ENCODE data around the gene HOXA6. TPM values are rescaled to one million over a fixed set of nuclear protein-coding genes. Genes with fewer than 3 reads are reported as not detected.
A peak's percentile ranks its signal among the peaks of the same experiment; 100 is the strongest.

The HOXA6 gene
- polyA plus RNA-seq, 2 of the 4 experiments (the other 2 are of a cell fraction) = 0.90 to 2.1 TPM

DNA sequence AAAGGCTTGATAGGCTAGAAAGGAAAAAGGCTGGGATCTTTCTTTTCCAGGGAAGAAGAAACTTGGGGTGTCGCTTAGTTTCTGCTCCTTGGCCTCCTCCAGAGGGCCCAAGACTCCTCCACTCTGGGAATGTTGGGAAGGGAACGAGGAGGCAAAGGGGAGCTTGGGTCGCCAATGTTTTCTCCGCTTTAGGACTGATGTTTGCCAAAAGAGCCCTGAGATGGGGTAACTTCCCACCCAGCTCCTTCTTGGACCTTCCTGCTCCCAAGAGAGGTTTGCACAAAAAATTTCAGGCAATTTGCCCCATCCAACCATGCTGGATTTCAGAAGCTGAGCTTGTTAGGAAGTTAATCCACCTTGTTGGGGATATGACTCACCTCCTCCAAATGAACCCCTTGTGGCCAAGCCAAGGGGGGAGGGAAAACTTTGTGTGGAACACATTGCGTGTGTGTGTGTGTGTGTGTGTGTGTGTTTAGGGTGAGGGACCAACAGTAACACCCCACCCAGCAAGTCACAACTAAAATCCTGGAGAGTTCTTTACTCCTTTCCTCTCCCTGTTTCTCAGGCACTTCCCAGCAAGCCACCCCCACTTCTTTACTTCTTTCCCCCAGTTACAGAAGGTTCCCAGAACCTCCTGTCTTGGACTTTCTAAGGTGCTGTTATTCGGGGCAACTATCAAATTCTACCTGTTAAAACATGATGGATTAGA, 36.4 kb downstream of the HOXA6 start:
- peak in 1 of 2 experiments; percentile 73 for DNase-seq (ENCODE audit: low read depth in 1 of 2, low spot score in 1 of 2)
- ATAC-seq = no peak
- TF ChIP-seq ZC3H11A (IDR thresholded peaks at IDR 0.05) (no peak), FOSL2 (IDR thresholded peaks at IDR 0.05) (peak; percentile 53), FOSL2 (CRISPR knock-in tag; IDR thresholded peaks at IDR 0.05) (peak; percentile 79), BHLHE40 (IDR thresholded peaks at IDR 0.05; ENCODE audit: low read depth, low read length) (no peak), PHF8 (IDR thresholded peaks at IDR 0.05; ENCODE audit: borderline replicate concordance, low read depth) (no peak), ESRRA (IDR thresholded peaks at IDR 0.05; ENCODE audit: borderline replicate concordance, low read length) (no peak), JUN (IDR thresholded peaks at IDR 0.05) (no peak)
- peak overlapping the region; percentile 88 for H3K4me2 ChIP-seq
- ChIA-PET CTCF (interaction anchor here (0.9 to 3.0 kb wide), 7 partner anchors 12 to 429 kb away, joined by 3 to 17 read pairs (median 4); partner anchors contain the start of genes HOXA1 and HOXA5), POLR2A (interaction anchor here (0.9 to 1.8 kb wide), 3 partner anchors 10 to 15 kb away, joined by 3 to 10 read pairs (median 6); partner anchors contain the start of gene HOXA1)
- peak overlapping the region; percentile 72 for H3K4me3 ChIP-seq
- no peak for FAIRE-seq
- 24% methylated on average over 5 of the region's 6 CpGs for WGBS (ENCODE audit: missing lambda C conversion rate)
- H3K27ac ChIP-seq = peak overlapping the region; percentile 92 to 98
- peaks cover 30% of the 10 kb centered on the region for H3K4me1 ChIP-seq
- H3K9me3 ChIP-seq = no peaks in the 10 kb centered on the region

DNA sequence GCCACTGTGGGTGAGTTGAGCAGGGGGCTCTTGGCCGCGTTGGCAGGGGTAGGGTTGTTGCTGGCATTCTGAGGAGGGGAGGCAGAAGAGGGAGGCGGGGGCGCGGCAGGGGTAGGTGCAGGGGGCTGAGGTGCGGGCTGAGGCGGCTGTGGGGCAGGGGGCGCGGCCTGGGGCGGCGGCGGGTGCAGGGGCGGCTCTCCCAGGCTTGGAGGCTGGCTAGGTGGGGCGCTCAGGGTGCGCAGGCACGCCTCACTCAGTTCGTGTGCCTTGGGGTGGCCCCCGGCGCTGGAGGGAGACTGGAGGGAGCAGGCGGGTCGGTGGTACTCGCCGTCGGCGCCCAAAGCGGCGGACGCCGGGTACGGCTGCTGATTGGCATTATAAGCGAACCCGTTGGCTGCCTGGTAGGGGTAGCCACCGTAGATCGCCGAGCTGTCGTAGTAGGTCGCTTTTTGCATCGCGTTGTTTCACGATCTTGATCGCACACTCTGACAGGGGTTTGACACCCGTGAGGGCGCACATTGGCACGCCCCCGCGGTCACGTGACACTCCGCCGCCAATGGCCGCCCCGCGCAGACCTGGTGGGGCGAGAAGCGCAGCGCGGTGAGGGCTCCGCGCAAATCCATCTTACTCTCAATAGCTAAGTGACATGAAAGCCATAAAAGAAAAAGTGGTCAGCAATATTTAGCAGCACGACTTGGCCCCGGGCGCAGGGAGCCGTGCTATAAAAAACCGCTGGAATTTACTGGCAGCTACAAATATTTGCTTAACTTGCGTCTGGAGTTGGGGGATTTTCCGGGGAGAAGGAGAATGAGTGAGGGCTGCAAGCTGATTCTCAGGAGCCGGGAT, 37.2 kb downstream of the HOXA6 start:
- 79% methylated on average over 50 of the region's 66 CpGs for WGBS (ENCODE audit: missing lambda C conversion rate)

More for the DNA sequence above, 37.2 kb downstream of the HOXA6 start:
- ATAC-seq = no peak
- ChIA-PET CTCF (interaction anchor here (0.9 to 3.0 kb wide), 8 partner anchors 11 to 428 kb away, joined by 3 to 17 read pairs (median 4); partner anchors contain the start of genes HOXA1 and HOXA5), POLR2A (interaction anchor here (0.9 to 1.8 kb wide), 3 partner anchors 11 to 14 kb away, joined by 3 to 10 read pairs (median 6); partner anchors contain the start of gene HOXA1)
- Histone ChIP-seq H3K4me1 (peaks cover 30% of the 10 kb centered on the region), H3K4me2 (peak overlapping the region; percentile 88), H3K4me3 (peak overlapping the region; percentile 72), H3K9me3 (no peaks in the 10 kb centered on the region), H3K27ac (peak overlapping the region; percentile 92 to 98)
- peak; percentile 26 for TF ChIP-seq MAFK (IDR thresholded peaks at IDR 0.05; ENCODE audit: partially characterized antibody)
- no peak for TF ChIP-seq PHF8 (IDR thresholded peaks at IDR 0.05; ENCODE audit: borderline replicate concordance, low read depth)
- no peak for TF ChIP-seq EP300 (IDR thresholded peaks at IDR 0.05)
- no peak for TF ChIP-seq POLR2AphosphoS2 (conservative IDR thresholded peaks at IDR 0.05; ENCODE audit: low read length)
- TF ChIP-seq EHF (CRISPR knock-in tag; IDR thresholded peaks at IDR 0.05) = no peak
- TF ChIP-seq HDAC2 (IDR thresholded peaks at IDR 0.05) = no peak
- TF ChIP-seq, protein P1, sequence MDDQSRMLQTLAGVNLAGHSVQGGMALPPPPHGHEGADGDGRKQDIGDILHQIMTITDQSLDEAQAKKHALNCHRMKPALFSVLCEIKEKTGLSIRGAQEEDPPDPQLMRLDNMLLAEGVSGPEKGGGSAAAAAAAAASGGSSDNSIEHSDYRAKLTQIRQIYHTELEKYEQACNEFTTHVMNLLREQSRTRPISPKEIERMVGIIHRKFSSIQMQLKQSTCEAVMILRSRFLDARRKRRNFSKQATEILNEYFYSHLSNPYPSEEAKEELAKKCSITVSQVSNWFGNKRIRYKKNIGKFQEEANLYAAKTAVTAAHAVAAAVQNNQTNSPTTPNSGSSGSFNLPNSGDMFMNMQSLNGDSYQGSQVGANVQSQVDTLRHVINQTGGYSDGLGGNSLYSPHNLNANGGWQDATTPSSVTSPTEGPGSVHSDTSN (IDR thresholded peaks at IDR 0.05) = no peak
- no peak for TF ChIP-seq ZSCAN20 (CRISPR knock-in tag; IDR thresholded peaks at IDR 0.05)
- TF ChIP-seq POLR2A (IDR thresholded peaks at IDR 0.05; ENCODE audit: low read length) = no peak
- TF ChIP-seq NPAS2 (CRISPR knock-in tag; IDR thresholded peaks at IDR 0.05; ENCODE audit: borderline replicate concordance) = no peak
- TF ChIP-seq, protein P2, sequence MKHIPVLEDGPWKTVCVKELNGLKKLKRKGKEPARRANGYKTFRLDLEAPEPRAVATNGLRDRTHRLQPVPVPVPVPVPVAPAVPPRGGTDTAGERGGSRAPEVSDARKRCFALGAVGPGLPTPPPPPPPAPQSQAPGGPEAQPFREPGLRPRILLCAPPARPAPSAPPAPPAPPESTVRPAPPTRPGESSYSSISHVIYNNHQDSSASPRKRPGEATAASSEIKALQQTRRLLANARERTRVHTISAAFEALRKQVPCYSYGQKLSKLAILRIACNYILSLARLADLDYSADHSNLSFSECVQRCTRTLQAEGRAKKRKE (CRISPR knock-in tag; IDR thresholded peaks at IDR 0.05; ENCODE audit: low read depth) = 0 out of 2 replicates have a peak, but pooled peaks have one; percentile 12
- TF ChIP-seq, protein P3, sequence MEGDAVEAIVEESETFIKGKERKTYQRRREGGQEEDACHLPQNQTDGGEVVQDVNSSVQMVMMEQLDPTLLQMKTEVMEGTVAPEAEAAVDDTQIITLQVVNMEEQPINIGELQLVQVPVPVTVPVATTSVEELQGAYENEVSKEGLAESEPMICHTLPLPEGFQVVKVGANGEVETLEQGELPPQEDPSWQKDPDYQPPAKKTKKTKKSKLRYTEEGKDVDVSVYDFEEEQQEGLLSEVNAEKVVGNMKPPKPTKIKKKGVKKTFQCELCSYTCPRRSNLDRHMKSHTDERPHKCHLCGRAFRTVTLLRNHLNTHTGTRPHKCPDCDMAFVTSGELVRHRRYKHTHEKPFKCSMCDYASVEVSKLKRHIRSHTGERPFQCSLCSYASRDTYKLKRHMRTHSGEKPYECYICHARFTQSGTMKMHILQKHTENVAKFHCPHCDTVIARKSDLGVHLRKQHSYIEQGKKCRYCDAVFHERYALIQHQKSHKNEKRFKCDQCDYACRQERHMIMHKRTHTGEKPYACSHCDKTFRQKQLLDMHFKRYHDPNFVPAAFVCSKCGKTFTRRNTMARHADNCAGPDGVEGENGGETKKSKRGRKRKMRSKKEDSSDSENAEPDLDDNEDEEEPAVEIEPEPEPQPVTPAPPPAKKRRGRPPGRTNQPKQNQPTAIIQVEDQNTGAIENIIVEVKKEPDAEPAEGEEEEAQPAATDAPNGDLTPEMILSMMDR (IDR thresholded peaks at IDR 0.05) = no peak
- TF ChIP-seq, protein P4, sequence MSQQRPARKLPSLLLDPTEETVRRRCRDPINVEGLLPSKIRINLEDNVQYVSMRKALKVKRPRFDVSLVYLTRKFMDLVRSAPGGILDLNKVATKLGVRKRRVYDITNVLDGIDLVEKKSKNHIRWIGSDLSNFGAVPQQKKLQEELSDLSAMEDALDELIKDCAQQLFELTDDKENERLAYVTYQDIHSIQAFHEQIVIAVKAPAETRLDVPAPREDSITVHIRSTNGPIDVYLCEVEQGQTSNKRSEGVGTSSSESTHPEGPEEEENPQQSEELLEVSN (IDR thresholded peaks at IDR 0.05; ENCODE audit: borderline replicate concordance, low read depth) = no peak
- TF ChIP-seq RFX5 (IDR thresholded peaks at IDR 0.05) = no peak
- TF ChIP-seq NR3C1 (IDR thresholded peaks at IDR 0.05) = no peak
- TF ChIP-seq ZFP36 (IDR thresholded peaks at IDR 0.05; ENCODE audit: borderline replicate concordance, partially characterized antibody) = no peak
- TF ChIP-seq FOSL2 (IDR thresholded peaks at IDR 0.05) = no peak
- TF ChIP-seq FOSL2 (CRISPR knock-in tag; IDR thresholded peaks at IDR 0.05) = no peak
- TF ChIP-seq NFE2L2 (conservative IDR thresholded peaks at IDR 0.05; ENCODE audit: low read length) = no peak
- no peak for TF ChIP-seq ZC3H11A (IDR thresholded peaks at IDR 0.05)
- TF ChIP-seq TFCP2L1 (CRISPR knock-in tag; IDR thresholded peaks at IDR 0.05) = no peak
- TF ChIP-seq, protein P5, sequence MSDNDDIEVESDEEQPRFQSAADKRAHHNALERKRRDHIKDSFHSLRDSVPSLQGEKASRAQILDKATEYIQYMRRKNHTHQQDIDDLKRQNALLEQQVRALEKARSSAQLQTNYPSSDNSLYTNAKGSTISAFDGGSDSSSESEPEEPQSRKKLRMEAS (IDR thresholded peaks at IDR 0.05) = peak; percentile 23; the same call in 1 of the 2 replicates
- 0 out of 4 replicates have a peak, but pooled peaks of 1 of the 2 experiments have one; percentile 3 for TF ChIP-seq CEBPB (IDR thresholded peaks at IDR 0.05)
- no peak for FAIRE-seq
- DNase-seq (ENCODE audit: low read depth in 1 of 2, low spot score in 1 of 2) = peak in 1 of 2 experiments; percentile 51
